K562 (cell line): ENCODE measurements around the gene DDX41. TPM values are rescaled to one million over a fixed set of nuclear protein-coding genes. Genes with fewer than 3 reads are reported as not detected.

Experiments used
- ARNT ChIP-seq, 2 experiments: fragments of 450-650 bp; IDR thresholded peaks; 2 replicates each; pipeline ENCODE4 v1.6.1; 2016; ENCODE audit warnings: mild to moderate bottlenecking in 1 of 2
- CREB3L1 ChIP-seq: fragments of 450-650 bp; IDR thresholded peaks from 2 replicates; pipeline ENCODE4 v1.6.1; 2014; ENCODE audit warnings: low read depth, mild to moderate bottlenecking, moderate library complexity, borderline replicate concordance
- CTCF ChIP-seq, 3 experiments: IDR thresholded peaks in 2 of 3; conservative IDR thresholded peaks in 1 of 3; 2 replicates each; pipeline ENCODE4 v1.5.1; 2011 to 2012; ENCODE audit warnings: low read length in 3 of 3, mild to moderate bottlenecking in 3 of 3, control low read depth in 2 of 3, improper control_type of control experiment in 1 of 3, inconsistent platforms in 1 of 3, low read depth in 1 of 3, mixed read lengths in 1 of 3, moderate library complexity in 1 of 3; ENCODE audit not compliant: insufficient read depth in 2 of 3
- GTF2B ChIP-seq: IDR thresholded peaks from 2 replicates; pipeline ENCODE4 v1.6.1; 2011; ENCODE audit not compliant: insufficient read length; ENCODE audit errors: extremely low read depth
- KDM4B ChIP-seq, 2 experiments: fragments of 450-650 bp in 1 of 2; sonication (generic) in 1 of 2; IDR thresholded peaks; 2 replicates each; pipeline ENCODE4 v1.6.1; 2016 to 2017; ENCODE audit warnings: borderline replicate concordance in 2 of 2, antibody characterized with exemption in 1 of 2, low read depth in 1 of 2, mild to moderate bottlenecking in 1 of 2
- MCM7 ChIP-seq, 2 experiments: fragments of 450-650 bp; IDR thresholded peaks; 2 replicates each; pipeline ENCODE4 v1.6.1; 2016 to 2018
- NCOA1 ChIP-seq: fragments of 450-650 bp; IDR thresholded peaks from 2 replicates; pipeline ENCODE4 v1.6.1; 2016; ENCODE audit warnings: low read depth
- RBFOX2 ChIP-seq: fragments of 200-400 bp; formaldehyde crosslinking; IDR thresholded peaks from 2 replicates; pipeline ENCODE4 v1.6.1; 2017; ENCODE audit warnings: low read depth, mild to moderate bottlenecking, low read length, moderate library complexity
- ZHX1 ChIP-seq: fragments of 150-350 bp; conservative IDR thresholded peaks from 2 replicates; pipeline ENCODE4 v1.6.1; 2014; ENCODE audit warnings: low read length
- ZNF644 ChIP-seq: fragments of 200-800 bp; sonication (Bioruptor generic); IDR thresholded peaks from 2 replicates; pipeline ENCODE4 v1.6.1; 2016; ENCODE audit warnings: low read depth, missing genetic modification characterization, missing compliant biosample characterization
- polyA plus RNA-seq, 8 experiments: library from polyadenylated mRNA; depleted of rRNA in 4 of 8; stranded (reverse) in 5 of 8; unstranded in 3 of 8; fragments of >200 nt; fragmentation: Nextera tagmentation in 2 of 8; fragmentation: Illumina TruSeq in 1 of 8; extraction: Ambion mirVana in 2 of 8; extraction: Trizol in 1 of 8; gene quantifications; 2 replicates each; pipeline versions ENCODE4 v1.2.1 to v1.2.3, GENCODE V29; 2011 to 2014; ENCODE audit warnings: inconsistent platforms in 1 of 8, missing spikeins in 1 of 8
- total RNA-seq, 7 experiments: library from RNA; depleted of rRNA in 6 of 7; stranded (reverse); fragments of >200 nt in 6 of 7; fragmentation: Illumina TruSeq in 2 of 7; extraction: Trizol in 2 of 7; gene quantifications; 2 replicates each; pipeline versions ENCODE4 v1.2.1 to v1.2.3, GENCODE V29; 2011 to 2021; ENCODE audit warnings: low replicate concordance in 1 of 7
- TF ChIP-seq, protein P1 (sequence below): fragments of 450-650 bp; IDR thresholded peaks from 2 replicates; pipeline ENCODE4 v1.7.0; 2016; ENCODE audit warnings: borderline replicate concordance
- TF ChIP-seq, protein P2 (sequence below): IDR thresholded peaks from 2 replicates; pipeline ENCODE4 v1.6.1; 2011; ENCODE audit warnings: borderline replicate concordance, low read depth, mild to moderate bottlenecking, moderate library complexity, low read length; ENCODE audit not compliant: insufficient read depth, poor library complexity, severe bottlenecking
- TF ChIP-seq, protein P3 (sequence below), 2 experiments: fragments of 450-650 bp; IDR thresholded peaks; 2 replicates each; pipeline ENCODE4 v1.6.1; 2016

DDX41 gene
- total and polyA plus RNA-seq, 9 of the 15 experiments (the other 6 are each of a cell fraction or from before 2014, with no cell fraction given) = 38.2 to 284 (median 116) TPM

- no peak for TF ChIP-seq GTF2B
- TF ChIP-seq ZHX1 = no peak
- TF ChIP-seq, protein P1, sequence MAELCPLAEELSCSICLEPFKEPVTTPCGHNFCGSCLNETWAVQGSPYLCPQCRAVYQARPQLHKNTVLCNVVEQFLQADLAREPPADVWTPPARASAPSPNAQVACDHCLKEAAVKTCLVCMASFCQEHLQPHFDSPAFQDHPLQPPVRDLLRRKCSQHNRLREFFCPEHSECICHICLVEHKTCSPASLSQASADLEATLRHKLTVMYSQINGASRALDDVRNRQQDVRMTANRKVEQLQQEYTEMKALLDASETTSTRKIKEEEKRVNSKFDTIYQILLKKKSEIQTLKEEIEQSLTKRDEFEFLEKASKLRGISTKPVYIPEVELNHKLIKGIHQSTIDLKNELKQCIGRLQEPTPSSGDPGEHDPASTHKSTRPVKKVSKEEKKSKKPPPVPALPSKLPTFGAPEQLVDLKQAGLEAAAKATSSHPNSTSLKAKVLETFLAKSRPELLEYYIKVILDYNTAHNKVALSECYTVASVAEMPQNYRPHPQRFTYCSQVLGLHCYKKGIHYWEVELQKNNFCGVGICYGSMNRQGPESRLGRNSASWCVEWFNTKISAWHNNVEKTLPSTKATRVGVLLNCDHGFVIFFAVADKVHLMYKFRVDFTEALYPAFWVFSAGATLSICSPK = no peak
- TF ChIP-seq RBFOX2 = peak; percentile 78
- TF ChIP-seq, protein P2, sequence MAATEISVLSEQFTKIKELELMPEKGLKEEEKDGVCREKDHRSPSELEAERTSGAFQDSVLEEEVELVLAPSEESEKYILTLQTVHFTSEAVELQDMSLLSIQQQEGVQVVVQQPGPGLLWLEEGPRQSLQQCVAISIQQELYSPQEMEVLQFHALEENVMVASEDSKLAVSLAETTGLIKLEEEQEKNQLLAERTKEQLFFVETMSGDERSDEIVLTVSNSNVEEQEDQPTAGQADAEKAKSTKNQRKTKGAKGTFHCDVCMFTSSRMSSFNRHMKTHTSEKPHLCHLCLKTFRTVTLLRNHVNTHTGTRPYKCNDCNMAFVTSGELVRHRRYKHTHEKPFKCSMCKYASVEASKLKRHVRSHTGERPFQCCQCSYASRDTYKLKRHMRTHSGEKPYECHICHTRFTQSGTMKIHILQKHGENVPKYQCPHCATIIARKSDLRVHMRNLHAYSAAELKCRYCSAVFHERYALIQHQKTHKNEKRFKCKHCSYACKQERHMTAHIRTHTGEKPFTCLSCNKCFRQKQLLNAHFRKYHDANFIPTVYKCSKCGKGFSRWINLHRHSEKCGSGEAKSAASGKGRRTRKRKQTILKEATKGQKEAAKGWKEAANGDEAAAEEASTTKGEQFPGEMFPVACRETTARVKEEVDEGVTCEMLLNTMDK = no peak
- no peak for TF ChIP-seq ARNT (IDR thresholded peaks at IDR 0.05)
- TF ChIP-seq, protein P3, sequence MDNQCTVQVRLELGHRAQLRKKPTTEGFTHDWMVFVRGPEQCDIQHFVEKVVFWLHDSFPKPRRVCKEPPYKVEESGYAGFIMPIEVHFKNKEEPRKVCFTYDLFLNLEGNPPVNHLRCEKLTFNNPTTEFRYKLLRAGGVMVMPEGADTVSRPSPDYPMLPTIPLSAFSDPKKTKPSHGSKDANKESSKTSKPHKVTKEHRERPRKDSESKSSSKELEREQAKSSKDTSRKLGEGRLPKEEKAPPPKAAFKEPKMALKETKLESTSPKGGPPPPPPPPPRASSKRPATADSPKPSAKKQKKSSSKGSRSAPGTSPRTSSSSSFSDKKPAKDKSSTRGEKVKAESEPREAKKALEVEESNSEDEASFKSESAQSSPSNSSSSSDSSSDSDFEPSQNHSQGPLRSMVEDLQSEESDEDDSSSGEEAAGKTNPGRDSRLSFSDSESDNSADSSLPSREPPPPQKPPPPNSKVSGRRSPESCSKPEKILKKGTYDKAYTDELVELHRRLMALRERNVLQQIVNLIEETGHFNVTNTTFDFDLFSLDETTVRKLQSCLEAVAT (IDR thresholded peaks at IDR 0.05) = 0 out of 4 replicates have a peak, but pooled peaks of 1 of the 2 experiments have one; percentile 46
- no peak for TF ChIP-seq NCOA1
- no peak for TF ChIP-seq CTCF (IDR thresholded peaks at IDR 0.05 in 2 of 3, conservative IDR thresholded peaks at IDR 0.05 in 1 of 3; ENCODE audit: insufficient read depth in 2 of 3, low read depth in 1 of 3, low read length in 3 of 3)
- TF ChIP-seq CREB3L1 = no peak; the same call in 1 of the 2 replicates
- TF ChIP-seq KDM4B (IDR thresholded peaks at IDR 0.05; ENCODE audit: borderline replicate concordance in 2 of 2, low read depth in 1 of 2) = no peak
- no peak for TF ChIP-seq MCM7 (IDR thresholded peaks at IDR 0.05)
- no peak for TF ChIP-seq ZNF644 (tag)
Observed at GRCh38 chr5:177496727-177497291, 20.0 kb downstream of the DDX41 start (continued).
